Retina (tissue), 1 donor: ENCODE data around the gene FOS.
A peak's percentile ranks its signal among the peaks of the same experiment; 100 is the strongest.
"Not testable (repeated sequence)": the region's sequence is repeated elsewhere in the genome, so short reads cannot be mapped to it uniquely, and the experiment has no call there.

Source experiments
- DNase-seq: peaks from one replicate; pipeline ENCODE4 v3.0.0-alpha.2; 2016

Gene FOS

GRCh38 chr14:75295491-75296345, 17.1 kb downstream of the FOS start:
- DNase-seq = peak; percentile 86

GRCh38 chr14:75297411-75298040, 18.9 kb downstream of the FOS start:
- DNase-seq = no peak

GRCh38 chr14:75298187-75298965, 19.7 kb downstream of the FOS start:
- no peak for DNase-seq

- DNase-seq = no peak
Observed at GRCh38 chr14:75299059-75299458, 20.4 kb downstream of the FOS start.

GRCh38 chr14:75299576-75299975, 20.9 kb downstream of the FOS start:
- DNase-seq = no peak

- no peak for DNase-seq
Observed at GRCh38 chr14:75301666-75302325, 23.2 kb downstream of the FOS start.

- DNase-seq = peak; percentile 76
Observed at GRCh38 chr14:75303381-75303789, 24.8 kb downstream of the FOS start.

- DNase-seq = not testable (repeated sequence)
Observed at GRCh38 chr14:75306410-75306809, 27.8 kb downstream of the FOS start.

GRCh38 chr14:75306927-75307699, 28.5 kb downstream of the FOS start:
- DNase-seq = no peak

GRCh38 chr14:75307700-75308379, 29.2 kb downstream of the FOS start:
- peak; percentile 89 for DNase-seq

GRCh38 chr14:75308991-75309390, 30.4 kb downstream of the FOS start:
- DNase-seq = not testable (repeated sequence)

- DNase-seq = not testable (repeated sequence)
Observed at GRCh38 chr14:75309561-75309960, 30.9 kb downstream of the FOS start.

- peak; percentile 87 for DNase-seq
Observed at GRCh38 chr14:75310295-75311111, 31.9 kb downstream of the FOS start.

GRCh38 chr14:75311356-75311755, 32.7 kb downstream of the FOS start:
- DNase-seq = no peak

GRCh38 chr14:75312341-75312740, 33.7 kb downstream of the FOS start:
- DNase-seq = no peak

GRCh38 chr14:75313294-75313693, 34.7 kb downstream of the FOS start:
- DNase-seq = no peak

- no peak for DNase-seq
Observed at GRCh38 chr14:75315144-75315543, 36.5 kb downstream of the FOS start.

- DNase-seq = no peak
Observed at GRCh38 chr14:75317148-75317547, 38.5 kb downstream of the FOS start.

GRCh38 chr14:75318353-75318752, 39.7 kb downstream of the FOS start:
- no peak for DNase-seq

- DNase-seq = no peak
Observed at GRCh38 chr14:75319021-75319420, 40.4 kb downstream of the FOS start.

- DNase-seq = no peak
Observed at GRCh38 chr14:75320196-75320595, 41.6 kb downstream of the FOS start.
